Dendritic cell treated with granulocyte-macrophage colony-stimulating factor and Interleukin-4, amounts not matched to agents 40 ng/mL and 50 ng/mL, for 4 days (primary cell): ENCODE measurements around the gene SLC10A2.

Source experiments
- H3K27ac Mint-ChIP-seq: one replicate; pipeline ENCODE4 v1.8.0; 2022; ENCODE audit warnings: mild to moderate bottlenecking, mixed read lengths
- H3K27me3 Mint-ChIP-seq: one replicate; pipeline ENCODE4 v1.8.0; 2022; ENCODE audit warnings: mild to moderate bottlenecking, mixed read lengths
- H3K36me3 Mint-ChIP-seq: one replicate; pipeline ENCODE4 v1.8.0; 2022; ENCODE audit warnings: low read depth, mixed read lengths
- H3K4me1 Mint-ChIP-seq: one replicate; pipeline ENCODE4 v1.8.0; 2022; ENCODE audit warnings: low read depth, mixed read lengths
- H3K4me3 Mint-ChIP-seq: one replicate; pipeline ENCODE4 v1.8.0; 2022; ENCODE audit warnings: mild to moderate bottlenecking, moderate library complexity, mixed read lengths
- H3K9me3 Mint-ChIP-seq: one replicate; pipeline ENCODE4 v1.8.0; 2022; ENCODE audit warnings: mixed read lengths
- intact Hi-C: fragments of 100-400 bp; cut with micrococcal nuclease; formaldehyde crosslinking; loops from one replicate; pipeline ENCODE4 v1.15.0; 2022

Gene SLC10A2

DNA sequence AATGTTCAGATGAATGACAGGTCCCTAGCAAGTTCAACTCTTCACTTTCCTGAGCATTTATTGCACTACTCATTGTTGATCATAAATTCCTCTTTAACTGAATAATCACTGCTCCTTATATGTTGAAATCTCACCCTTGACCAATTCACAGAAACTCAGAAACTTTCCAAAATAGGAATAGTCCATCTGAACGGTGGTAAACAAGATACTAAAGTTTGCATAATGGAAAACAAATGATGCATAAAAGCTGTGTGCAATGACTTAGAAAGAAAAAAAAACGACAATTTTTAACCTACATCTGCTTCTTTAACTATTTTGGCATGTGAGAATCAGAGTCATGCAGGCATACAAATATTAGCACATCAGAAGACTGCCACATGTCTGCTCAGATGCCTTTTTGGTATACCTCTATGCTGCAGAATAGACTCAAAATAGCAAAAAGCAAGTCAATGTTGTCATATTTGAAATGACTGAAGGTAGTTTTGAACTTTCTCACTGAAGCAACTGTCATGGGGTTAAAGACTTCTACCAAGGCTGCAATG is 34.8 kb downstream of the SLC10A2 start:
- peaks cover 18% of the 10 kb centered on the region for H3K9me3 Mint-ChIP-seq
- no peaks in the 10 kb centered on the region for H3K36me3 Mint-ChIP-seq
- H3K4me3 Mint-ChIP-seq = no peak overlapping the region
- H3K27ac Mint-ChIP-seq = no peak overlapping the region
- no peaks in the 10 kb centered on the region for H3K4me1 Mint-ChIP-seq
- intact Hi-C loops = no loop called here
- H3K27me3 Mint-ChIP-seq = no peaks in the 10 kb centered on the region

GRCh38 chr13:103030776-103031175 is 35.4 kb downstream of the SLC10A2 start:
- H3K27ac Mint-ChIP-seq = no peak overlapping the region
- no peak overlapping the region for H3K4me3 Mint-ChIP-seq
- no peaks in the 10 kb centered on the region for H3K36me3 Mint-ChIP-seq
- H3K27me3 Mint-ChIP-seq = no peaks in the 10 kb centered on the region
- H3K9me3 Mint-ChIP-seq = peaks cover 24% of the 10 kb centered on the region
- no peaks in the 10 kb centered on the region for H3K4me1 Mint-ChIP-seq
- intact Hi-C loops = no loop called here

- Mint-ChIP-seq H3K9me3 (peaks cover 32% of the 10 kb centered on the region), H3K27me3 (no peaks in the 10 kb centered on the region), H3K4me3 (no peak overlapping the region), H3K36me3 (no peaks in the 10 kb centered on the region), H3K27ac (no peak overlapping the region), H3K4me1 (no peaks in the 10 kb centered on the region)
- intact Hi-C loops = no loop called here
Observed at GRCh38 chr13:103029798-103030197, 36.4 kb downstream of the SLC10A2 start.

- Mint-ChIP-seq H3K27me3 (no peaks in the 10 kb centered on the region), H3K9me3 (peaks cover 39% of the 10 kb centered on the region), H3K36me3 (no peaks in the 10 kb centered on the region), H3K4me1 (no peaks in the 10 kb centered on the region), H3K27ac (no peak overlapping the region), H3K4me3 (no peak overlapping the region)
- intact Hi-C loops = no loop called here
Observed at GRCh38 chr13:103022336-103022735, 43.9 kb downstream of the SLC10A2 start.

DNA sequence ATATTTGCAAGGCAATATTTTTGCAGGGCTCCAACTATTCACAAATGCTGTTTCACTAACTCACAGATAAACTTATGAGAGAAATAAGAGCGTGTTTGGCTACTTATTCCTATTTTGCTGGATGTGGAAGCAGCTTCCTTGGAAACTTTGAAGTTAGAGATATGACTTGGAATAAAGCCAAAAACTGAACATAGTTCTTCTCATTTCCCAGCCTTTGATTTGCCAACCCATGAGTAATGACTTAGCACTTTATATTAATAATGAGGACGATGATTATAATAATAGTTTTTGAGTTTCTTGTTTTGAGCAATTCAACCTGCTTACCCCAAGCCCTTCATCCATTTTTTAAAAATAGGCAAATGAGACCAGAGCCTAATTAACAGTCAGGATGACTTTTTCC is 47.7 kb downstream of the SLC10A2 start:
- H3K4me1 Mint-ChIP-seq = no peaks in the 10 kb centered on the region
- H3K27ac Mint-ChIP-seq = no peak overlapping the region
- intact Hi-C loops = no loop called here
- peaks cover 9% of the 10 kb centered on the region for H3K9me3 Mint-ChIP-seq
- H3K36me3 Mint-ChIP-seq = no peaks in the 10 kb centered on the region
- no peaks in the 10 kb centered on the region for H3K27me3 Mint-ChIP-seq
- H3K4me3 Mint-ChIP-seq = no peak overlapping the region

DNA sequence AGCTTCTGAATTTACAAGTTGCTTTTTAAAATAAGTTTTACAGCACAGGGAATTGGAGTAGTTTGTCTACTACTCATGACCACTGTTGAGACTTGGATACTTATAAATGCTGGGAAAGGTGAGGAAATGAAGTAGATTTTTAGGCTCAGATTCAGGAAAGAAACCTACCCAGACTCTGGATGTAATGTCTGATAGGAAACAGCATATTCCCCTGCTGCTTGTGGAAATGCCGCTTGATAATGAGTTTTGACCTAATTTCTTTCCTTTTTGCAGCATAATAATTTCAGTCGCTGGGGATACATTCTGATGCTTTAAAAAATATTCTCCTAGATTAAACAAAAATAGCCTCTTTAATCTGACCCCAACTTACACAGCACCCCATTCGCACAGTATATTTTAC is 53.6 kb downstream of the SLC10A2 start:
- no peaks in the 10 kb centered on the region for H3K9me3 Mint-ChIP-seq

GRCh38 chr13:103009051-103009840 is 57.0 kb downstream of the SLC10A2 start:
- H3K9me3 Mint-ChIP-seq = peaks cover 7% of the 10 kb centered on the region
- no peak overlapping the region for H3K27ac Mint-ChIP-seq
- no peak overlapping the region for H3K4me3 Mint-ChIP-seq

More for the DNA sequence above, 53.6 kb downstream of the SLC10A2 start:
- Mint-ChIP-seq H3K36me3 (no peaks in the 10 kb centered on the region), H3K4me1 (no peaks in the 10 kb centered on the region), H3K27me3 (no peaks in the 10 kb centered on the region), H3K27ac (no peak overlapping the region), H3K4me3 (no peak overlapping the region)
- intact Hi-C loops = no loop called here

DNA sequence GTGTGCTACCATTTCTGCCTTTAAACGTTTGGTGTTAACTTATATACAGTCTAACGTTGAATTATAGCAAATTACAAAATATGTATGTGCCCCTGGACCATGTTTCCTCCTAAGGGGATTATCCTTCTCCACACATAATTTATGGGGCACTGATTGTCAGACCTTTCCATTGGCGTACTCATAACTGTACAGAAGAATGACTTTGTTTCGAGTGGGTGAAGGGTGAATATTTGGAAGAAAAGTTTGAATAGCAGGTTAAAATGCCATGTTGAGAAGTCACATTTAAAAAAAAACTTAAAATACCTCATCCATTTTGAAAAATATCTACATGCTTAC is 58.8 kb downstream of the SLC10A2 start:
- H3K4me1 Mint-ChIP-seq = no peaks in the 10 kb centered on the region
- H3K4me3 Mint-ChIP-seq = no peak overlapping the region
- no peak overlapping the region for H3K27ac Mint-ChIP-seq
- no peaks in the 10 kb centered on the region for H3K36me3 Mint-ChIP-seq
- no peaks in the 10 kb centered on the region for H3K27me3 Mint-ChIP-seq
- intact Hi-C loops = no loop called here
- H3K9me3 Mint-ChIP-seq = peaks cover 16% of the 10 kb centered on the region

More at GRCh38 chr13:103009051-103009840, 57.0 kb downstream of the SLC10A2 start:
- H3K36me3 Mint-ChIP-seq = no peaks in the 10 kb centered on the region
- intact Hi-C loops = no loop called here
- H3K4me1 Mint-ChIP-seq = no peaks in the 10 kb centered on the region
- H3K27me3 Mint-ChIP-seq = no peaks in the 10 kb centered on the region

GRCh38 chr13:103006641-103007426 is 59.4 kb downstream of the SLC10A2 start:
- Mint-ChIP-seq H3K4me3 (no peak overlapping the region), H3K27ac (no peak overlapping the region), H3K36me3 (no peaks in the 10 kb centered on the region), H3K4me1 (no peaks in the 10 kb centered on the region), H3K27me3 (no peaks in the 10 kb centered on the region), H3K9me3 (peaks cover 21% of the 10 kb centered on the region)
- intact Hi-C loops = no loop called here

DNA sequence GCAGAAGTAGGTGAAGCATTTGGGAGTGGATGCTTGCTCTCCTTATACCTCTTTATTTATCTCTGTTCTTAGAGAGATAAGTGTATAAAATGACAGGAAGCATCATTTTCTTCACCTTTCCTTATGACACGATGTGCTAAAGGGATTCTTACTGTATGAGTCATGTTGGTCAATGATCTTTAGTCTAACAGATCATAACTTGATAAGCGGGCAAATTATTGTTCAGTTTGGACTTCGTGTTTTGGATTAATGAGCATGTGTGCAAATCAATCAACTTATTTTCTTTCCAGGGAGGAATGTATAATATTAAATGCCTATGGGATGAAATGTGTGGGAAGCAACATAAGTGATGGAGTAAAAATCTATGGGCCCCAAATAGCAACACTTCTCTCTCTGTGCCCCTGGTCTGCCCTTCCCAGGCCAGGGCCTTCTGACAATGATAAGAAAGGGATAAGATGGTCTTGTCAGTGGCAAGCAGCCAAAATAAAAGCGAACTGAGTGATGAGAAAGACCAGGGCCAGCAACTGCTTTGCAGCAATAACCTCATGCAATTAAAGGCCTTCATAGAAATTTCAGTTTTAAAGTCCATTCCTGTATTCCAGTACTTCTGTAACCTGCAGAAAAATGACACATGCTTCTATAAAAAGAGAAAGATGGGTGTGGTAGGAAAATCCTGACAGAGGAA is 61.4 kb downstream of the SLC10A2 start:
- Mint-ChIP-seq H3K9me3 (peaks cover 39% of the 10 kb centered on the region), H3K36me3 (no peaks in the 10 kb centered on the region), H3K27ac (no peak overlapping the region), H3K4me3 (no peak overlapping the region), H3K4me1 (no peaks in the 10 kb centered on the region), H3K27me3 (no peaks in the 10 kb centered on the region)
- intact Hi-C loops = no loop called here

DNA sequence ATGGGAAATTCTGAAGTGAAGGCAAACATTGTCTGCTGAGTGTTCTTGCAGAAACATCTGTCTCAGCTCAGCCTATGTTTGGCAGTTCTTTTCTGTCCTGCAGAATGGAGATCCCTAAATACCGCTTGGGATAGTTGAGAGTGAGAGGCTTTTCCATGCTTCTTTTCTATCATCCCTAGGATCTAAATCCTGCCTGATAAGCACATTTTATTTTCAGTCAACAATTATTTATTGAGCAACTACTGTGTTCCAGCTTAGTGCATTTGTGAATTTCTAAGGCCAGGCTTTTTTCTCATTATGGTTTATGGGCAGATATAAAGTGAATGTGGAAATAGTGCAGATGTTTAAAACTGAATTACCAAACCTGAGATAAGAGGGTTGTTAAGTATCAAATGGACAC is 62.6 kb downstream of the SLC10A2 start:
- Mint-ChIP-seq H3K9me3 (peaks cover 50% of the 10 kb centered on the region), H3K27ac (no peak overlapping the region), H3K4me1 (peaks cover 5% of the 10 kb centered on the region), H3K27me3 (no peaks in the 10 kb centered on the region), H3K36me3 (no peaks in the 10 kb centered on the region), H3K4me3 (no peak overlapping the region)
- intact Hi-C loops = no loop called here

DNA sequence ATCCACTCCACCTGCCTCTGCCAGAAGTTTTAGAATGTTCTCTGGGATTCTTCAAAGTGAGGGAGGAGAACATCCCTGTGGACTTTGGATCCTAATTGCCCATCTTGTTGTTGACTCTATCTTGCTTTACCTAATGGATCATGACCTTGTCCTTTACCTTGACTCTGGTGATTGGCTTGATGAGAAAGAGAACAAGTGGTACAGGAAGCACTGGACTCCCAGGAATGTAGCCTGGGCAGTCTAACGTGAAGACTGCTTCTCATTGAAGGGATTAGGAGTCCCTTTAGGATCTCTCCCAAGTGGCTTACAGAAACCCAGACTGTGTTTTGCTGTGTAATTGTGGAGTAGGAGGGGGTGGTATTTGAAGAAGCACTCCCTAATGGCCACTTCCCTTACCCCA is 63.9 kb downstream of the SLC10A2 start:
- Mint-ChIP-seq H3K36me3 (no peaks in the 10 kb centered on the region), H3K27me3 (no peaks in the 10 kb centered on the region), H3K9me3 (peaks cover 53% of the 10 kb centered on the region), H3K4me1 (peaks cover 5% of the 10 kb centered on the region), H3K27ac (no peak overlapping the region), H3K4me3 (no peak overlapping the region)
- intact Hi-C loops = no loop called here

- intact Hi-C loops = no loop called here
- Mint-ChIP-seq H3K27ac (no peak overlapping the region), H3K9me3 (peaks cover 65% of the 10 kb centered on the region), H3K36me3 (no peaks in the 10 kb centered on the region), H3K27me3 (no peaks in the 10 kb centered on the region), H3K4me1 (peaks cover 5% of the 10 kb centered on the region), H3K4me3 (no peak overlapping the region)
Observed at GRCh38 chr13:103000157-103000556, 66.1 kb downstream of the SLC10A2 start.

GRCh38 chr13:102999499-102999898 is 66.7 kb downstream of the SLC10A2 start:
- peaks cover 5% of the 10 kb centered on the region for H3K4me1 Mint-ChIP-seq
- intact Hi-C loops = no loop called here
- no peak overlapping the region for H3K4me3 Mint-ChIP-seq
- no peak overlapping the region for H3K27ac Mint-ChIP-seq
- peaks cover 65% of the 10 kb centered on the region for H3K9me3 Mint-ChIP-seq
- no peaks in the 10 kb centered on the region for H3K27me3 Mint-ChIP-seq
- no peaks in the 10 kb centered on the region for H3K36me3 Mint-ChIP-seq
